ENCODE measurements around the gene GRIPAP1. TPM values are rescaled to one million over a fixed set of nuclear protein-coding genes. Genes with fewer than 3 reads are reported as not detected.

Gene GRIPAP1
- total and polyA plus RNA-seq, 2 of the 13 experiments (the other 11 are each of a cell fraction or from before 2014, with no cell fraction given): 16.1 to 22.6 TPM

DNA sequence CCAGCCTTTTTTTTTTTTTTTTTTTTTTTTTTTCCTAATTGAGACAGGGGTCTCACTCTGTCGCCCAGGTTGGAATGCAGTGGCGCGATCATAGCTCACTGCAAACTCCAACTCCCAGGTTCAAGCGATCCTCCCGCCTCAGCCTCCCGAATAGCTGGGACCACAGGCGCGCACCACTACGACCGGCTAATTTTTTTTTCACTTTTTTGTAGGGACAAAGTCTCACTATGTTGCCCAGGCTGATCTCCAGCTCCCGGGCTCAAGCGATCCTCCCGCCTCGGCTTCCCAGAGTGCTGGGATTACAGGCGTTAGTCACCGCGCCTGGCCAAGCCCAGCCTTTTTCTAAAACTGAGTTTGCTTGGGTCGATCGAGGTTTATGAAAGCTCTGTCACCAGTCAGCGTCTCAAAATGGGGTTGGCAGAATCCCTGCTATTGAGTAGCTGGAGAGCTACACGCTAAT, 43.4 kb downstream of the GRIPAP1 start (continued):
- TF ChIP-seq MAFF (IDR thresholded peaks at IDR 0.05; ENCODE audit: low read depth, low read length) (no peak), TFAP4 (IDR thresholded peaks at IDR 0.05; ENCODE audit: borderline replicate concordance, low read depth) (no peak), ETV5 (CRISPR knock-in tag; IDR thresholded peaks at IDR 0.05; ENCODE audit: borderline replicate concordance) (no peak), ZNF670 (CRISPR knock-in tag; IDR thresholded peaks at IDR 0.05; ENCODE audit: borderline replicate concordance) (0 out of 2 replicates have a peak, but pooled peaks have one; percentile 31), ZNF33B (CRISPR knock-in tag; IDR thresholded peaks at IDR 0.05) (no peak), ZNF770 (CRISPR knock-in tag; IDR thresholded peaks at IDR 0.05) (peak; percentile 85), HNRNPK (IDR thresholded peaks at IDR 0.05; ENCODE audit: low read depth, low read length, poor library complexity, severe bottlenecking) (no peak)

DNA sequence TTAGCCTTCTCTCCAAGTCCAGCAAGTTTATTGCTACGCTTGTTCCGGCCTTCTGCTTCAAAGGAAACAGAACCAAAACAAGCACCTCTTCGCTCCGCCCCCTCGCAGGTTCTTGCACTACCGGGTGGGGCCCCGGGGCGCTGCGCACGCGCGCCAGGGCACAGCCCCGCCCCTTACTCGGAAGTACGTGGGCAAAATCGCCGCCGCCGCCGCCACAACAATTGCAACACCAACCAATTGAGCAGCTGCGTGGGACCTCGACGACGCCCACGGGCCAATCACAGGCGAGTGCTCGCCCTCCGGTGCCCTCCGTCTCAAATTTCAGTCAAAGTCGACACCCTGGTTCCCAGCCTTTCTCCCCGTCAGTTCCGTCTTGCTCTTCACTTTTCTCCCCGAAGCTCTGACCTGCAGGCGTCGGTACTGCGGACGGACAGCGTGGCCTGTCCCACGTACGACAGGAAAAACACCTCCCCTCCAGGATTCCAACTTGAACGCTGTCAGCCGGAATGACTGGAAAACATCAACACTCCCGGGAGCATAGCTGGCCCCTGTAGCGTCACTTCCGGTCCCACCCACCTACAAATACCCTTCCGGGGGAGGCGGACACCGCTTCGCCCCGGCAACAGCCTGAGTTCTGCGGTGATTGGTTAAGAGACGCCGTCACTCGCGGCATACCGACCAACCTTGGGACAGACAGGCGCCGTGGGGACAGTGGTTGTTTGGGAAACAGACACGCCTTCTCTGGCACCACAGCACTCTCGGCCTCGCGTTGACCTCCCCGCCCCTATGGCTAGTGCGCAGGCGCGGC, 44.0 kb downstream of the GRIPAP1 start:
- FAIRE-seq (peak; percentile 99), ATAC-seq (peak; percentile 88), DNase-seq (ENCODE audit: low spot score) (peak; percentile 93)
- POLR2A ChIA-PET: interaction anchor here (0.7 to 2.4 kb wide), 22 partner anchors 12 to 1316 kb away, joined by 3 to 11 read pairs (median 5); partner anchors contain the start of genes GPKOW, GRIPAP1, HDAC6 and PCSK1N
- in situ Hi-C loops (cut with HindIII; ENCODE audit: extremely low pct_ligation_motif_present, low pct_unique_long_range_greater_than_20kb) (no loop called here), intact Hi-C loops (cut with micrococcal nuclease; ENCODE audit: unreplicated experiment) (loop anchor here (1.0 to 5.0 kb wide), 2 partner anchors 44 to 84 kb away; partner anchors contain the start of genes GRIPAP1 and TFE3)
- Histone ChIP-seq H3K36me3 (replicated peaks in 1 of 2; ENCODE audit: control insufficient read depth in 1 of 2, insufficient read depth in 2 of 2, low read length in 2 of 2) (peaks cover 0 to 8% of the 10 kb centered on the region in 2 experiments; a peak in 2 of 5 replicates), H3K9me3 (ENCODE audit: low read length) (no peaks in the 10 kb centered on the region), H3K27me3 (ENCODE audit: control insufficient read depth in 1 of 2, insufficient read depth in 2 of 2, low read length in 2 of 2) (no peaks in the 10 kb centered on the region), H3K9ac (ENCODE audit: insufficient read depth, low read depth, low read length) (peak overlapping the region; percentile 82), H2AFZ (ENCODE audit: low read length) (no peak overlapping the region), H4K20me1 (ENCODE audit: insufficient read depth, low read length) (no peaks in the 10 kb centered on the region), H3K4me2 (ENCODE audit: low read depth, low read length) (peak overlapping the region; percentile 83), H3K27ac (ENCODE audit: extremely low read length, insufficient read depth, low read length) (peak overlapping the region; percentile 98), H3K4me3 (replicated peaks in 1 of 3; ENCODE audit: insufficient read depth in 1 of 3, low read depth in 2 of 3, low read length in 3 of 3) (peak overlapping the region; percentile 62 to 81 (median 76); a peak in 5 of 6 replicates), H3K79me2 (ENCODE audit: insufficient read depth, low read length) (peaks cover 39% of the 10 kb centered on the region), H3K4me1 (ENCODE audit: insufficient read depth, low read length) (peaks cover 67% of the 10 kb centered on the region)
- CTCF ChIA-PET (ENCODE audit: low intra/inter-chr PET ratio, low total read pairs): no interaction called here
- BruUV-seq (replicated peaks): no TSS peak
- 3% methylated on average over 6 of the region's 66 CpGs for WGBS (ENCODE audit: low lambda C conversion rate)
- TF ChIP-seq, protein P1, sequence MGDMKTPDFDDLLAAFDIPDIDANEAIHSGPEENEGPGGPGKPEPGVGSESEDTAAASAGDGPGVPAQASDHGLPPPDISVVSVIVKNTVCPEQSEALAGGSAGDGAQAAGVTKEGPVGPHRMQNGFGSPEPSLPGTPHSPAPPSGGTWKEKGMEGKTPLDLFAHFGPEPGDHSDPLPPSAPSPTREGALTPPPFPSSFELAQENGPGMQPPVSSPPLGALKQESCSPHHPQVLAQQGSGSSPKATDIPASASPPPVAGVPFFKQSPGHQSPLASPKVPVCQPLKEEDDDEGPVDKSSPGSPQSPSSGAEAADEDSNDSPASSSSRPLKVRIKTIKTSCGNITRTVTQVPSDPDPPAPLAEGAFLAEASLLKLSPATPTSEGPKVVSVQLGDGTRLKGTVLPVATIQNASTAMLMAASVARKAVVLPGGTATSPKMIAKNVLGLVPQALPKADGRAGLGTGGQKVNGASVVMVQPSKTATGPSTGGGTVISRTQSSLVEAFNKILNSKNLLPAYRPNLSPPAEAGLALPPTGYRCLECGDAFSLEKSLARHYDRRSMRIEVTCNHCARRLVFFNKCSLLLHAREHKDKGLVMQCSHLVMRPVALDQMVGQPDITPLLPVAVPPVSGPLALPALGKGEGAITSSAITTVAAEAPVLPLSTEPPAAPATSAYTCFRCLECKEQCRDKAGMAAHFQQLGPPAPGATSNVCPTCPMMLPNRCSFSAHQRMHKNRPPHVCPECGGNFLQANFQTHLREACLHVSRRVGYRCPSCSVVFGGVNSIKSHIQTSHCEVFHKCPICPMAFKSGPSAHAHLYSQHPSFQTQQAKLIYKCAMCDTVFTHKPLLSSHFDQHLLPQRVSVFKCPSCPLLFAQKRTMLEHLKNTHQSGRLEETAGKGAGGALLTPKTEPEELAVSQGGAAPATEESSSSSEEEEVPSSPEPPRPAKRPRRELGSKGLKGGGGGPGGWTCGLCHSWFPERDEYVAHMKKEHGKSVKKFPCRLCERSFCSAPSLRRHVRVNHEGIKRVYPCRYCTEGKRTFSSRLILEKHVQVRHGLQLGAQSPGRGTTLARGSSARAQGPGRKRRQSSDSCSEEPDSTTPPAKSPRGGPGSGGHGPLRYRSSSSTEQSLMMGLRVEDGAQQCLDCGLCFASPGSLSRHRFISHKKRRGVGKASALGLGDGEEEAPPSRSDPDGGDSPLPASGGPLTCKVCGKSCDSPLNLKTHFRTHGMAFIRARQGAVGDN (CRISPR knock-in tag; IDR thresholded peaks at IDR 0.05): peak; percentile 38
- TF ChIP-seq ZFAT (CRISPR knock-in tag; conservative IDR thresholded peaks at IDR 0.05) (no peak), THAP11 (CRISPR knock-in tag; IDR thresholded peaks at IDR 0.05) (peak; percentile 80), HOXA5 (CRISPR knock-in tag; IDR thresholded peaks at IDR 0.05) (no peak), GABPA (IDR thresholded peaks at IDR 0.05; ENCODE audit: low read depth, low read length) (no peak), GABPA (CRISPR knock-in tag; IDR thresholded peaks at IDR 0.05; ENCODE audit: low read depth) (peak; percentile 95), RBFOX2 (IDR thresholded peaks at IDR 0.05; ENCODE audit: low read depth, low read length) (peak; percentile 67), SSRP1 (CRISPR knock-in tag; IDR thresholded peaks at IDR 0.05) (0 out of 2 replicates have a peak, but pooled peaks have one; percentile 63)
